GM19467 (cell line): ENCODE data around the gene MYO1E.
"Not testable (repeated sequence)": the region's sequence is repeated elsewhere in the genome, so short reads cannot be mapped to it uniquely, and the experiment has no call there.

Source experiments
- ATAC-seq: cut with Tn5 transposase; IDR thresholded peaks from one replicate; pipeline ENCODE4 v1.9.1; 2021; ENCODE audit warnings: mild to moderate bottlenecking, moderate library complexity; ENCODE audit not compliant: unreplicated experiment

The MYO1E gene

DNA sequence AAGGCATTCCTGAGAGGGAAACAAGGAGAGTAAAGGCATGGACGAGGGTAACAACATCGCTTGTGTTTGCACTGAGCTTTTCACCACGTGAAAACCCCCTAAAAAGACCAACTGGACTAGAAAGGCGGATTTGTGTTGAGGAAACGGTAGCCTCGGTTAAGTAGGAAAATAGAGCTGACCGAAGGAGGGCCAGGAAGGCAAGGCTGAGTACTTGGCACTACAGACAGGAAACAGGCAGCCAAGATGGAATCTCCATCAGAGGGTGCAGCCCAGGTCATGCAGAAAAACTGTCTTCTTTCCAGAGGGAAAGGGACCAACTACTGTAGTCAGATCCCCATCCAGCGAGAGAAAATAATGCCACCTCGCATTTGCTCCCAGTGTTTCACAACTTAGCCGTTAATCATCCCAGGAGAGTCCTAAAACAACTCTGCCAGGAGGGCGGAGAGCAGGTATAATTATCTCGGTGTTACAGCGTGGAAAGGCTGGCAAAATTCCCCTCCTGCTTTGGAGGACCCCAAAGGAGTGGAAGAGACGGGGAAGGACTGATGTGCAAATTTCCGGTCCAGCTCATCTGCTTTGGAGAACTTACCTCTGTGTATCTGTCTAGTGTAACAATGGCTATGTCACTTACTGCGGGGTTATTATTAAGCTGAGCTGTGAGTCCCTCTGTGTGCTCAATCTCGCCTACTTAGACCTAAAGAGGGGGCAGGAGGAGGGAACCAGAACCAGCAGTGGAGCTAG lies 77.2 kb downstream of the MYO1E start:
- no peak for ATAC-seq

- no peak for ATAC-seq
Measured at GRCh38 chr15:59294574-59295260, 78.0 kb downstream of the MYO1E start.

GRCh38 chr15:59292442-59293151 lies 80.1 kb downstream of the MYO1E start:
- no peak for ATAC-seq

DNA sequence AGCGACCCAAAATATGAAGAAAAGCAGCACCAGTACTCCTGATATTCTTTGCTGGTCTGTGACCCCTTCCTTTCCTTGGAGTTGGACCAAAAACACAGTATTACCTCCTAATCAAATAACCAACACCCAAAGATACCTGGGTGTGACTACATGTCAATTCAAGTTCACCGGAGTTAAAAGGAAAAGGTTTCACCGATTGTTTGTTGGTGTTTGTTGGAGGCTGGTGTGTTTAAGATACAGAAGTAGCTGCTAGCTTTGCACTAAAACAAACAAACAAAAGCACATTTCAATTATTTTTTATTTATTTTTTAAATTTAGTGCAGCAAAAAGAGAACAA lies 81.5 kb downstream of the MYO1E start:
- no peak for ATAC-seq

DNA sequence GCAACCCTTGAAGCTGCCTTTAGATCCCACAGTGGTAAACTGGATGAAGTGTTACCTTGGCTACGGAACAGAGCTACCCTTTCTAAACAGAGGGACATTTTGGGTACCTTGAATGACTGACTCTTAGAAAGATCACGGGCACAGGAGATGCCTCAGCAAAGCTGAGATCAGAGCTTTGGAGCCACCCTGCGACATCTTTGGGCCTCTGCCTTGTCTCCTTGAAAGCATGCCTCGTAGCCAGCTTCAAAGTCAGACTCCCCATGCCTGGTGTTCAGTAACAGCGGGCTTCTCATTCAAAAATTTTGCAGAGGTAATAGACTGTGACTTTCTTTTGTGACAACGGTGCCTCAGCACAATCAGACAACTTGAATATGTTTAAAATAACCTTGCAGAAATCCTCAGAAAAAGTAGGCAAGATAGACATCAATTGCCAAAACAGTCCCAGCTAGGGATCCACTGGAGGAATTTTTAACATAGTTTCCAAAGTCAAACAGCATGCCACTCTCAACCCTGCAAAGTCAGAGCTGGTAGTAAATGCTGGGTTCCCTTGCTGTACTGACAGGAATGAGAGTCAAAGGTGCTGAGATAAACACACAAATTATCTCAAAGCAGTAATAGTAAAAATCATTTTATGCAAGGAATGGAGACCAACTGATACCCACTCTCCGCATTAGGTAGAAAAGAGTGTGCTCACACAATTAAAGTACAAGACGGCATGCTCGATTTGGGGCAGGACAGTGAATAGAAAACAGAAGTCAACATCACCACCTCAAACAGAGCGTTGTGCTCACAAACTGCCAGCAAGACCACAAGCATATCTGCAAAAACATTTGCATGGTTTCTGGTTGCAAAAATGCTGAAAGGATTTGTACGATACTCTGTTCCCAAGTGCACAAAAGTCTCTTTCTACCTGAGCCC lies 82.1 kb downstream of the MYO1E start:
- no peak for ATAC-seq

GRCh38 chr15:59289574-59289973 lies 83.1 kb downstream of the MYO1E start:
- no peak for ATAC-seq

GRCh38 chr15:59283717-59284391 lies 88.8 kb downstream of the MYO1E start:
- ATAC-seq = no peak

GRCh38 chr15:59282515-59283337 lies 89.9 kb downstream of the MYO1E start:
- ATAC-seq = no peak

- no peak for ATAC-seq
Measured at GRCh38 chr15:59281699-59282098, 91.0 kb downstream of the MYO1E start.

GRCh38 chr15:59280855-59281254 lies 91.8 kb downstream of the MYO1E start:
- ATAC-seq = no peak

- not testable (repeated sequence) for ATAC-seq
Measured at GRCh38 chr15:59280292-59280691, 92.4 kb downstream of the MYO1E start.

DNA sequence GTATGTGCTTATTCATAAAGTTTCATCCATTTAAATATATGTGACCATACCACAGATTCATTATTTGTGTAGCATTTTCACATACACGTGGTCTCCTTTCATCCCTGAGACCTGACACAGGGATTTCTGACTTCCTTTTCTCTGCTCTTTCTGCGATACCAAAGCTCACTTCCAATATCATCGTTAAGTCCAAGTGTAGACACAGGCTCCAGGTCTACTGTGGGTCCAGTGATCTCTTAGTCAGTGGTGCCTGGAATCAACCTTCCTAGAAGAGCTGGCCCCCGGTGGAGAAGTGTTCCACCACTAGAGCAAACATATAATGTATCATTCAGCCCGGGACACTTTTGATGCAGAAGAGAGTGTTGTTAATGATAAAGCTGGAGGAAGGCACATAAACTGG lies 93.6 kb downstream of the MYO1E start:
- no peak for ATAC-seq

GRCh38 chr15:59278120-59278519 lies 94.6 kb downstream of the MYO1E start:
- no peak for ATAC-seq

GRCh38 chr15:59276225-59277178 lies 96.2 kb downstream of the MYO1E start:
- ATAC-seq = no peak

GRCh38 chr15:59274126-59274970 lies 98.3 kb downstream of the MYO1E start:
- ATAC-seq = no peak

- ATAC-seq = no peak
Measured at GRCh38 chr15:59273234-59273633, 99.4 kb downstream of the MYO1E start.

DNA sequence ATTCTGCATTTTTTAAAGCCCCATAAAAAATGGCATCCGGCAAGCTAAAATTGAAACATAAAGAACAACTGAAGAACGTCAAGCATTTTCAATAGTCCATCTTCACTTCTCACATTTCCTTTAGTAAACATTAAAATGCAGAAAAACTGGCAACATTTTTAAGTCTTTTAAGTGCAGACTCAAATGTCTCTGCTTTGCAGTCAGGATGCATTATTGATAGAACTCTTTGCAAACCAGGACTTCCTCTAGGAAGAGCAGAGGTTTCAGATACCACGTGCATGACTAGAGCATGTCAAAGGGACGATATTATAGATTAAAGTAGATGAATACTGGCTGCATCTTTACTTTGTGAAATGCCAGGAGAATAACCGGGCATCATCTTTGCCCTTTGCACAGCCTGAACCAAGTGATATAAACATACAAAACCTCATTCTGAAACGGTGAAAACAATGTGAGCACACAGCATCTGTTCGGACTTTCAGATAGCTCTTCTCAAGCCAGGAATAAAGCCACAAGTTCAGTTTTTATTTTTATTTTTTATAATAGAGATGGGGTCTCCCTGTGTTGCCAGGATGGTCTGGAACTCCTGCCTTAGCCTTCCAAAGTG lies 101.0 kb downstream of the MYO1E start:
- ATAC-seq = no peak
